ENCODE data around the gene PTPRU.

PTPRU gene

GRCh38 chr1:29230553-29231378 is 5.6 kb upstream of the PTPRU start, which contains the start of gene MECR (continued):
- TF ChIP-seq WT1 (tag by site-specific recombination; IDR thresholded peaks at IDR 0.05) (peak; percentile 11; the same call in 1 of the 2 replicates), ZNF16 (tag by site-specific recombination; IDR thresholded peaks at IDR 0.05; ENCODE audit: low read depth) (no peak), BCL6B (tag by site-specific recombination; IDR thresholded peaks at IDR 0.05) (no peak; the same call in 1 of the 2 replicates), ZNF654 (tag by site-specific recombination; IDR thresholded peaks at IDR 0.05; ENCODE audit: low read depth) (no peak), ZNF747 (tag by site-specific recombination; IDR thresholded peaks at IDR 0.05) (no peak), ZNF24 (tag by site-specific recombination; IDR thresholded peaks at IDR 0.05) (peak; percentile 29; the same call in 1 of the 2 replicates), ZNF791 (tag by site-specific recombination; IDR thresholded peaks at IDR 0.05) (no peak), KLF8 (tag by site-specific recombination; IDR thresholded peaks at IDR 0.05) (peak; percentile 99), ZNF26 (tag by site-specific recombination; IDR thresholded peaks at IDR 0.05) (no peak), ZNF792 (tag by site-specific recombination; IDR thresholded peaks at IDR 0.05) (no peak), ZBTB44 (tag by site-specific recombination; IDR thresholded peaks at IDR 0.05) (0 out of 2 replicates have a peak, but pooled peaks have one; percentile 43), ZNF692 (tag by site-specific recombination; IDR thresholded peaks at IDR 0.05) (peak; percentile 100), MEIS1 (CRISPR knock-in tag; IDR thresholded peaks at IDR 0.05; ENCODE audit: borderline replicate concordance) (no peak), HOXD13 (CRISPR knock-in tag; IDR thresholded peaks at IDR 0.05; ENCODE audit: borderline replicate concordance) (no peak), ZBTB17 (tag by site-specific recombination; IDR thresholded peaks at IDR 0.05) (peak; percentile 83), ZNF561 (tag by site-specific recombination; IDR thresholded peaks at IDR 0.05; ENCODE audit: borderline replicate concordance) (no peak), ZNF138 (tag by site-specific recombination; IDR thresholded peaks at IDR 0.05; ENCODE audit: borderline replicate concordance) (no peak), ZNF670 (tag by site-specific recombination; IDR thresholded peaks at IDR 0.05; ENCODE audit: low read depth) (no peak), CTCF (tag by site-specific recombination; IDR thresholded peaks at IDR 0.05) (peak; percentile 71), ZNF341 (tag by site-specific recombination; IDR thresholded peaks at IDR 0.05; ENCODE audit: low read depth) (peak; percentile 80), REPIN1 (tag by site-specific recombination; IDR thresholded peaks at IDR 0.05; ENCODE audit: low read depth) (no peak), KLF9 (tag by site-specific recombination; IDR thresholded peaks at IDR 0.05; ENCODE audit: low read depth) (peak; percentile 98), ZNF514 (tag by site-specific recombination; IDR thresholded peaks at IDR 0.05) (no peak), ZSCAN5A (tag by site-specific recombination; IDR thresholded peaks at IDR 0.05) (no peak), BCL11A (tag by site-specific recombination; IDR thresholded peaks at IDR 0.05; ENCODE audit: low read depth) (no peak), KLF17 (tag by site-specific recombination; IDR thresholded peaks at IDR 0.05) (peak; percentile 73), ZNF658 (tag by site-specific recombination; IDR thresholded peaks at IDR 0.05) (no peak), ZNF580 (tag by site-specific recombination; IDR thresholded peaks at IDR 0.05) (no peak), MYNN (tag by site-specific recombination; IDR thresholded peaks at IDR 0.05; ENCODE audit: borderline replicate concordance) (no peak)
